Chondrocyte (in vitro differentiated cells): ENCODE results near the gene MBD4. TPM values are rescaled to one million over a fixed set of nuclear protein-coding genes. Genes with fewer than 3 reads are reported as not detected.
"Not testable (repeated sequence)": the region's sequence is repeated elsewhere in the genome, so short reads cannot be mapped to it uniquely, and the experiment has no call there.

Source experiments
- DNase-seq: peaks from one replicate; pipeline ENCODE4 v3.0.0; 2021; ENCODE audit warnings: mixed read lengths, low spot score
- H3K27ac Mint-ChIP-seq: one replicate; pipeline ENCODE4 v1.8.0; 2021; ENCODE audit warnings: mild to moderate bottlenecking, moderate library complexity, mixed read lengths; ENCODE audit not compliant: unreplicated experiment
- H3K27me3 Mint-ChIP-seq: 2 replicates; pipeline ENCODE4 v1.8.0; 2021; ENCODE audit warnings: low read depth, mixed read lengths
- H3K36me3 Mint-ChIP-seq: 2 replicates; pipeline ENCODE4 v1.8.0; 2021; ENCODE audit warnings: low read depth, mixed read lengths
- H3K4me1 Mint-ChIP-seq: 2 replicates; pipeline ENCODE4 v1.8.0; 2021; ENCODE audit warnings: low read depth, mild to moderate bottlenecking, mixed read lengths
- H3K4me3 Mint-ChIP-seq: one replicate; pipeline ENCODE4 v1.8.0; 2021; ENCODE audit warnings: mild to moderate bottlenecking, moderate library complexity, mixed read lengths; ENCODE audit not compliant: unreplicated experiment
- H3K9me3 Mint-ChIP-seq: 2 replicates; pipeline ENCODE4 v1.8.0; 2021; ENCODE audit warnings: low read depth, mixed read lengths
- total RNA-seq: library from RNA; stranded (reverse); gene quantifications from 3 replicates; pipeline ENCODE4 v1.2.1, GENCODE V29; 2021
- TF ChIP-seq, protein P1 (sequence below): fragments of 200-600 bp; sonication (generic); IDR thresholded peaks from 2 replicates; pipeline ENCODE4 v1.5.0; 2021; ENCODE audit warnings: antibody characterized with exemption, mild to moderate bottlenecking, moderate library complexity

MBD4 gene
- total RNA-seq, 1 donor from 2014 or later: 20.6 TPM

DNA sequence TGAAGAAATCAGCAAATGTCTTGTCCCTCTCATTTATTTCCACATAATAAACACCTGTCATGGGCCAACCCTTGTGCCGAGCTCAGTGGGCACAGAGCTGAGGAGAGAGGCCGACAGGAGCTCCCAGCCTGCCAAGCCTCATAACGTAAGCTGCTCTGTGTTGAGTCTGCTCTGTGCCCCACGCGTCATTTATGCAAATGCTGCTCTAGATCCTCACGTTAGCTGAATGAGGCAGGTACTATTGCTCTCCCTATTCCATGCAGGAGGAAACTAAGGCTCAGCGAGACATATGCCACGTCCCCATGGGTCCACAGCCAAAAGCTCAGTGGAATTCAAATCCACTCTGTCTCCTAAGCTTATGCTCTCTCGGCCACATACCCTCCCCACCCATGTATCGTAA lies 52.8 kb downstream of the MBD4 start:
- no peak for DNase-seq
- Mint-ChIP-seq H3K27me3 (no peaks in the 10 kb centered on the region), H3K4me1 (peaks cover 28% of the 10 kb centered on the region), H3K9me3 (no peaks in the 10 kb centered on the region), H3K27ac (no peak overlapping the region), H3K4me3 (no peak overlapping the region), H3K36me3 (peaks cover 11% of the 10 kb centered on the region)
- TF ChIP-seq, protein P1, sequence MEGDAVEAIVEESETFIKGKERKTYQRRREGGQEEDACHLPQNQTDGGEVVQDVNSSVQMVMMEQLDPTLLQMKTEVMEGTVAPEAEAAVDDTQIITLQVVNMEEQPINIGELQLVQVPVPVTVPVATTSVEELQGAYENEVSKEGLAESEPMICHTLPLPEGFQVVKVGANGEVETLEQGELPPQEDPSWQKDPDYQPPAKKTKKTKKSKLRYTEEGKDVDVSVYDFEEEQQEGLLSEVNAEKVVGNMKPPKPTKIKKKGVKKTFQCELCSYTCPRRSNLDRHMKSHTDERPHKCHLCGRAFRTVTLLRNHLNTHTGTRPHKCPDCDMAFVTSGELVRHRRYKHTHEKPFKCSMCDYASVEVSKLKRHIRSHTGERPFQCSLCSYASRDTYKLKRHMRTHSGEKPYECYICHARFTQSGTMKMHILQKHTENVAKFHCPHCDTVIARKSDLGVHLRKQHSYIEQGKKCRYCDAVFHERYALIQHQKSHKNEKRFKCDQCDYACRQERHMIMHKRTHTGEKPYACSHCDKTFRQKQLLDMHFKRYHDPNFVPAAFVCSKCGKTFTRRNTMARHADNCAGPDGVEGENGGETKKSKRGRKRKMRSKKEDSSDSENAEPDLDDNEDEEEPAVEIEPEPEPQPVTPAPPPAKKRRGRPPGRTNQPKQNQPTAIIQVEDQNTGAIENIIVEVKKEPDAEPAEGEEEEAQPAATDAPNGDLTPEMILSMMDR: no peak

DNA sequence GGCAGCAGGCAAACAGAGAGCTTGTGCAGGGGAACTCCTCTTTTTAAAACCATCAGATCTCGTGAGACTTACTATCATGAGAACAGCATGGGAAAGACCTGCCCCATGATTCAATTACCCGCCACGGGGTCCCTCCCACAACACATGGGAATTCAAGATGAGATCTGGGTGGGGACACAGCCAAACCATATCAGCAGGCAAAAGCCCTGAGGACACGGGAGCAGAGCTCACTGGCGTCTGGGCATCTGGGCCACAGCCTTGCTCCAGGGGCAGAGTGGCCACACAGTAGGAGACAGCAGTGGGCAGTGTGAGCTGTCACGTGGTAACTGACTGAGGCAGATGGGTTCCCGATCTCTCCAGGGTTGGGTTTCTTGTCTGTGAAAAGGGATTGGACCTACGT lies 54.2 kb downstream of the MBD4 start:
- not testable (repeated sequence) for H3K9me3 Mint-ChIP-seq, DNase-seq, H3K4me3 Mint-ChIP-seq, H3K27me3 Mint-ChIP-seq, H3K27ac Mint-ChIP-seq, H3K36me3 Mint-ChIP-seq
- peaks cover 28% of the 10 kb centered on the region for H3K4me1 Mint-ChIP-seq

DNA sequence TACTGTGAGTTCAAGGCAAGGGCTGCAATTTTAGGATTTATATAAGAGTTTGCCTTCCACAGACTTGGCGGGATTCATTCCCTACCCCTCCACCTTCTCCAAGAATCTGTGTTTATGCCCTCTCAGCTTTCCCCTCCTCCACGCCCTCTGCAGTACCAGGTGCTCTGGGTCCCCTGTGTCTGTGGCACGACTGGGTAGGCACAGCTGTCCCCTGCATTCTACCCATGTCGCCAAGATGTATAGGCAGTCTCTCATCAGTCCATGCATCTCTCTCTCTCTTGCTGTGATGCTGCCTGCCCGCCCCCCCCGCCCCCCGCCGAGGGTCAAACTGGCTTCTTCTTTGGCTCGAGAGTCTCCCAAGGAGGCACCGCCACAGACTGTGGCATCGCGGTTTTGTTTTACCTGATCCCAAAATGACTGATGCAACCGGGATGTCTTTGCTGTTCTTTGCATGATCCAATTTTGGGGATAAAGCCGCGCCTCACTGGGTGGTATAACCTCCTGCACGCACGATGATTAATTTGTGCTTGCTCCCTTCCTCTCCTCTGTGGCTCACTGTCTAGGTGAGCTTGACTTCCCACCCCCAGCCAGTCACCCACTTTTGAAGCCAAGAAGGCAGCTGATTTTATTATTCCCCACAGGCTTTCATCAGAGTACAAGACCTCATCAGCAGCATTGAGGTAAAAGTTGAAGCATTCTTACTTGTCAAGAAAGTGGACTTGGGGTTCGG lies 55.0 kb downstream of the MBD4 start:
- H3K4me3 Mint-ChIP-seq: no peak overlapping the region
- peaks cover 27% of the 10 kb centered on the region for H3K4me1 Mint-ChIP-seq
- TF ChIP-seq, protein P1: no peak
- no peak overlapping the region for H3K27ac Mint-ChIP-seq
- H3K36me3 Mint-ChIP-seq: peaks cover 7% of the 10 kb centered on the region
- no peaks in the 10 kb centered on the region for H3K9me3 Mint-ChIP-seq
- no peak for DNase-seq
- no peaks in the 10 kb centered on the region for H3K27me3 Mint-ChIP-seq

DNA sequence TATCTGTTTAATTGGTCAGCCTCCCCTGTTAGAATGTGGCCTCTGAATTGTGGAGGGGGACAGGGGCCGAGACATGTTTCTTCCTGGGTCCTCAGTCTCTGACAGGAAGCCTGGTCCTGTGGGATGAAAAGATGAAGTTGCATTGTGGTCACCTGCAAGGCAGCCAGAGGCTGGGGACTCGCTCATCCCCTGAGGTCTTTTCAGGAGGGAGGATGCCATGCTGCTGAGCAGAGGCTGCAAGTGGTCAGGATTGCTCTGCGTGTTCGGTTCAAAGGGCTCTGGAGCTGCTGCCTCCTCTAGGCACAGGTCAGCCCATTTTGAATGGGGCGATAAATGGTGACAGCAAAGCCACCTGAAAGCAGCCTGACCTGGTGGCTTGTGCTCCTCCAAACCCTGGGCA lies 55.6 kb downstream of the MBD4 start:
- H3K27ac Mint-ChIP-seq: not testable (repeated sequence)

DNA sequence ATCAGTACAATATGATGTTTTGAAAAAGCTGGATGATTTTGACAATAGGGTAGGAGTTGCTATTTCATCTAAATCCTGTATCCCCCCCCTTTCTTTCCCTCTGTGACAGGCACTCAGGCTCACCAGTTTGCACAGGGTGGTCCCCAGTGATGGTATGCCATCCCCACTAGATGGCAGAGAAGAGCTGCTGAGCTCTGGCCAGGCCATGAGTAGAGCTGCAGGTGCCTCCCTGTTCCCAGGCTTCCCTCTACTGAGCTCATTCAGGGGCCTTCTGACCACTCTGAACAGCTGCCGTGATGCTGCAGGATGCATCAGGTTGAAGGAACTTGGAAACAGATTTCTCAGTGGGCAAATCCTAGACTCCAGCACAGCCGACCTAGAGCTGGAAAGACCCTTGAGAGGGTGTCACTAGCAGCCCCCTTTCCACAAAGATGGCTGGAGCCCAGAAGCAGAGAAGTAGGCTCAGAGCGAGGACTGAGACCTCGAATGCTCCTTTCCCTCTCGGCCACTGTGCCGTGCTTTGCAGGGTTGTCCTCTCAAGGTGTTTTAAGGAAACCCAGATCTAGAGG lies 56.4 kb downstream of the MBD4 start:
- H3K27me3 Mint-ChIP-seq: no peaks in the 10 kb centered on the region
- H3K4me3 Mint-ChIP-seq: no peak overlapping the region
- no peak overlapping the region for H3K27ac Mint-ChIP-seq
- peaks cover 4% of the 10 kb centered on the region for H3K36me3 Mint-ChIP-seq
- TF ChIP-seq, protein P1: peak; percentile 85
- H3K9me3 Mint-ChIP-seq: no peaks in the 10 kb centered on the region
- H3K4me1 Mint-ChIP-seq: peaks cover 13% of the 10 kb centered on the region
- no peak for DNase-seq

More for the DNA sequence above, 55.6 kb downstream of the MBD4 start:
- not testable (repeated sequence) for H3K27me3 Mint-ChIP-seq, DNase-seq, H3K36me3 Mint-ChIP-seq, H3K4me3 Mint-ChIP-seq, H3K9me3 Mint-ChIP-seq
- H3K4me1 Mint-ChIP-seq: peaks cover 20% of the 10 kb centered on the region

DNA sequence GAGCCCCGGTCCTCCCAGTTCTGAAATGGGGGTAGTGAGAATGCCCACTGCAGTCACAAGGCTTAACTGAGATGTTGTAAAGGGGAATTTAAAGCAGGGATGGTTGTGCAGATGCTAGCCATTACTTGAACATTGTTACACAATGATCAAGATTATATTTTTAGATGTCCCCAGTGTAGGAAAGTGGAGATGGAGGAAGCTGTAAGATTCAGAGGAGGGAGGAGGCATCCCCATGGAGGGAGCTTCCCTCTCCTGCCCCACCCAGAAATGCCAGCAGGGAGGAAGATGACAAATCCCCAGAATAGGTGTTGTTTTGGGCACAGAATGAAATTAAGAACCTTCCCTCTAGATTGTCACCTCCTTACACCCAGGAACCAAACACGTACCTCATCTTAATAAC lies 57.4 kb downstream of the MBD4 start:
- no peak overlapping the region for H3K4me3 Mint-ChIP-seq
- peaks cover 2% of the 10 kb centered on the region for H3K36me3 Mint-ChIP-seq
- H3K27ac Mint-ChIP-seq: no peak overlapping the region
- TF ChIP-seq, protein P1: no peak
- no peak for DNase-seq
- no peaks in the 10 kb centered on the region for H3K9me3 Mint-ChIP-seq
- no peaks in the 10 kb centered on the region for H3K27me3 Mint-ChIP-seq
- peaks cover 6% of the 10 kb centered on the region for H3K4me1 Mint-ChIP-seq

Other genes starting within 250 kb of the MBD4 start
- 269 to 342 TPM (median 276 TPM) in 3 replicates for gene COPG1, start 190.3 kb downstream of the MBD4 start, total RNA-seq
- 21.6 to 25.9 TPM (median 22.7 TPM) in 3 replicates for gene HMCES, start 161.1 kb downstream of the MBD4 start, total RNA-seq
- 0.10 TPM in 1 of 3 replicates, not detected in the others for gene EFCAB12, start 11.3 kb downstream of the MBD4 start, total RNA-seq
- 16.2 to 29.1 TPM (median 17.5 TPM) in 3 replicates for gene IFT122, start 276 bp upstream of the MBD4 start, total RNA-seq
- not detected in 3 replicates for gene RHO, start 88.7 kb upstream of the MBD4 start, total RNA-seq
- not detected in 3 replicates for gene H1-8, start 103.2 kb upstream of the MBD4 start, total RNA-seq
- 267 to 284 TPM (median 270 TPM) in 3 replicates for gene PLXND1, start 166.7 kb upstream of the MBD4 start, total RNA-seq